Small intestine (tissue), 7 donors: ENCODE measurements around the gene DEUP1. TPM values are rescaled to one million over a fixed set of nuclear protein-coding genes. Genes with fewer than 3 reads are reported as not detected.
"Not testable (repeated sequence)": the region's sequence is repeated elsewhere in the genome, so short reads cannot be mapped to it uniquely, and the experiment has no call there.

Experiments used
- DNase-seq, 2 donors: peaks; one replicate each; pipeline versions ENCODE4 v3.0.0 to v3.0.0-alpha.2; 2013
- FAIRE-seq: peaks from 2 replicates; lab custom pipeline; 2012; peaks lifted over from hg19 to GRCh38; lab: Jason Lieb, UNC
- H3K27ac ChIP-seq, 3 donors: one replicate each; pipeline ENCODE4 v1.5.1; 2013; ENCODE audit warnings: low read length in 2 of 3, mild to moderate bottlenecking in 2 of 3, control low read depth in 1 of 3, inconsistent platforms in 1 of 3, low read depth in 1 of 3, moderate library complexity in 1 of 3
- H3K27me3 ChIP-seq, 3 donors: one replicate each; pipeline ENCODE4 v1.6.1; 2013; ENCODE audit warnings: low read length in 3 of 3, inconsistent platforms in 1 of 3; ENCODE audit not compliant: control insufficient read depth in 3 of 3, insufficient read depth in 3 of 3
- H3K36me3 ChIP-seq, 3 donors: one replicate each; pipeline ENCODE4 v1.6.1; 2013; ENCODE audit warnings: low read length in 3 of 3, inconsistent platforms in 1 of 3, low read depth in 1 of 3, mild to moderate bottlenecking in 1 of 3, moderate library complexity in 1 of 3; ENCODE audit not compliant: control insufficient read depth in 3 of 3, insufficient read depth in 2 of 3
- H3K4me1 ChIP-seq, 3 donors: one replicate each; pipeline ENCODE4 v1.6.1; 2013; ENCODE audit warnings: low read length in 2 of 3, inconsistent platforms in 1 of 3, low read depth in 1 of 3, mild to moderate bottlenecking in 1 of 3, moderate library complexity in 1 of 3; ENCODE audit not compliant: control insufficient read depth in 3 of 3, insufficient read depth in 2 of 3
- H3K4me3 ChIP-seq, 3 donors: one replicate each; pipeline ENCODE4 v1.5.1; 2013; ENCODE audit warnings: low read length in 3 of 3, control low read depth in 1 of 3, inconsistent platforms in 1 of 3, low read depth in 1 of 3, mild to moderate bottlenecking in 1 of 3, moderate library complexity in 1 of 3
- H3K9me3 ChIP-seq, 2 donors: one replicate each; pipeline ENCODE4 v1.6.1; 2013; ENCODE audit warnings: low read depth in 1 of 2, low read length in 1 of 2; ENCODE audit not compliant: control insufficient read depth in 2 of 2, insufficient read depth in 1 of 2
- WGBS, 3 donors: extraction: QIAGEN DNeasy Blood & Tissue Kit; methylation state at CpG; one replicate each; pipeline ENCODE4 v1.1.7; 2013; 5-methylcytosine and 5-hydroxymethylcytosine counted together
- polyA plus RNA-seq, 4 donors: library from polyadenylated mRNA; stranded (reverse) in 3 of 4; unstranded in 1 of 4; fragments of 200-250 nt in 3 of 4; fragments of 120-200 nt in 1 of 4; gene quantifications; one replicate each; pipeline versions ENCODE4 v1.2.1 to v1.2.3, GENCODE V29; 2013
- donor health status: healthy with polysubstance abuse.
- donor health status: control.
- donor health status: control.
- donor health status: Bipolar disorder and iron deficiency.
- donor health status: healthy.

Gene DEUP1
- polyA plus RNA-seq, 4 donors, result 0.03 to 0.68 TPM; not detected in 2

DNA sequence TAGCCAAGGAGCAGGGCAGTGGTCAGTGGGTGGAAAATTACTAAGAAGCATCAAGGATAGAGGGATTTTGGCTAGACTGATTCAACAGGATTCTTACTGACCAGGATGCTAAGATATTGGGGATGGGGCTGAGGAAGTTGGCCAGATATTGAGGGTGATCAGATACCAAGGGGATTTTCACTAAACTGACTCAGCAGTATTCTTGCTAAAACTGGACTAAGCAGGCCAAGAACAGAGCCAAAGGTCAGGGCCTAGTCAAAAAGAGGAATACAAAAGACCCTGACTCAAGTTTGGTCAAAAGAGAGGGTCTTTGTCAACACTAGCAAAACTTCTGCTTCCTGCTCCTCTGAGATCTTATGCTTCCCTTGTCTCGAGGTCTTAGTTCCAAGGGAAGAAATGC is 38.6 kb upstream of the DEUP1 start:
- 65 to 80% (median 79%) methylated on average over 1 of the region's 1 CpG for WGBS, 3 donors
- no peak overlapping the region for H3K27ac ChIP-seq
- H3K27me3 ChIP-seq, result peaks cover 0 to 2% (median 0%) of the 10 kb centered on the region in 3 donors
- H3K36me3 ChIP-seq, result no peaks in the 10 kb centered on the region
- no peaks in the 10 kb centered on the region for H3K9me3 ChIP-seq
- DNase-seq, result no peak
- H3K4me3 ChIP-seq, result no peak overlapping the region
- H3K4me1 ChIP-seq, result no peaks in the 10 kb centered on the region
- FAIRE-seq, result no peak

- no peaks in the 10 kb centered on the region for H3K4me1 ChIP-seq
- DNase-seq, result no peak
- no peaks in the 10 kb centered on the region for H3K27me3 ChIP-seq
- H3K27ac ChIP-seq, result no peak overlapping the region
- H3K4me3 ChIP-seq, result no peak overlapping the region
- WGBS, 3 donors, result 77 to 81% (median 79%) methylated on average over 4 of the region's 4 CpGs
- no peak for FAIRE-seq
- no peaks in the 10 kb centered on the region for H3K36me3 ChIP-seq
- H3K9me3 ChIP-seq, result no peaks in the 10 kb centered on the region
Measured at GRCh38 chr11:93295921-93296575, 34.5 kb upstream of the DEUP1 start.

GRCh38 chr11:93303689-93304088 is 26.9 kb upstream of the DEUP1 start:
- 77 to 91% (median 81%) methylated on average over 3 of the region's 3 CpGs for WGBS, 3 donors
- H3K4me3 ChIP-seq, result no peak overlapping the region
- no peaks in the 10 kb centered on the region for H3K36me3 ChIP-seq
- H3K9me3 ChIP-seq, result no peaks in the 10 kb centered on the region
- FAIRE-seq, result no peak
- DNase-seq, result no peak
- H3K4me1 ChIP-seq, result no peaks in the 10 kb centered on the region
- H3K27me3 ChIP-seq, result no peaks in the 10 kb centered on the region
- H3K27ac ChIP-seq, result no peak overlapping the region

- not testable (repeated sequence) for H3K4me1 ChIP-seq, H3K27me3 ChIP-seq, H3K27ac ChIP-seq, H3K36me3 ChIP-seq, H3K9me3 ChIP-seq, FAIRE-seq, H3K4me3 ChIP-seq, DNase-seq
- WGBS, 3 donors, result 89 to 93% (median 89%) methylated on average over 1 of the region's 1 CpG
Measured at GRCh38 chr11:93314399-93314798, 16.1 kb upstream of the DEUP1 start.

GRCh38 chr11:93319224-93319839 is 11.2 kb upstream of the DEUP1 start:
- DNase-seq (no peak), FAIRE-seq (no peak)
- 43 to 81% (median 44%) methylated on average over 2 of the region's 2 CpGs for WGBS, 3 donors
- H3K27ac ChIP-seq, result no peak overlapping the region
- H3K4me3 ChIP-seq, result no peak overlapping the region
- no peaks in the 10 kb centered on the region for H3K4me1 ChIP-seq
- H3K27me3 ChIP-seq, result no peaks in the 10 kb centered on the region
- H3K9me3 ChIP-seq, result peaks cover 0 to 1% of the 10 kb centered on the region in 2 donors
- H3K36me3 ChIP-seq, result no peaks in the 10 kb centered on the region

DNA sequence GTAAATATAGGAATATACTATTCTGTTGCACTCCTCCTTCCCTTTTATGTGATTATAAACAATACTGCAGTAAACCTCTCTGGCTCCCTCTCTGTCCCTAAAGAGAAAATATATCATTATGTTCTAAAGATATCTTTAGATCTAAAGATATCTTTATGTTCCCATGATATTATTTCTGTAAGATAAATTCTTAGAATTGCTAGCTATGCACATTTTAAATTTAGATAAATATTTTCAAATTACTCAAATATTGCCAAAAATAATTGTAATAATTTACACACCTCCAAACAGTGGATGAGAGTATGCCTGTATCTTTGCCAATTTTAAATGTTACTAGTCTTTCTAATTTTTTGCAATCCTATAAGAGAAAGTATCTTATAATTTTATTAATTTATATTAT is 10.3 kb upstream of the DEUP1 start:
- Histone ChIP-seq H3K9me3 (peaks cover 0 to 1% of the 10 kb centered on the region in 2 donors), H3K4me3 (no peak overlapping the region), H3K27me3 (no peaks in the 10 kb centered on the region), H3K27ac (no peak overlapping the region), H3K4me1 (no peaks in the 10 kb centered on the region), H3K36me3 (no peaks in the 10 kb centered on the region)
- DNase-seq, result no peak
- no peak for FAIRE-seq

DNA sequence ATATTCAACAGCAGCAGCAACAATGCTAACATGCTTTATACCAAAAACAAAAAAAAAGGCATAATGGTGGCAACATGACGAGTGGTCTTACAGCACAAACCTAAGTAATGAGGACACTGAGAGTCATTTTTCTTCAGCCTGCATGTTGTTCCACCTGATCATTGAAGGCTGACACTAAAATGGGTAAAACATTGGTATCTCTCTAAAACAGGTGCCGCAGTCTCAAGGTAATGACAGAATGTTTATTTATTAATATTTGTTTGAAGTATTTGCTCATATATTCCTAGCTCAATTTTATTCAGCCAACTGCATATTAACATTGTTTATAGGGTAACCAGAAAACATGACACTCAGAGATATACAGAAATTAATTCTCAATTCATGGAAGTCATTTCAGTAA is 8.3 kb upstream of the DEUP1 start:
- DNase-seq (no peak), FAIRE-seq (no peak)
- Histone ChIP-seq H3K9me3 (peaks cover 0 to 1% of the 10 kb centered on the region in 2 donors), H3K4me1 (no peaks in the 10 kb centered on the region), H3K4me3 (no peak overlapping the region), H3K36me3 (no peaks in the 10 kb centered on the region), H3K27ac (no peak overlapping the region), H3K27me3 (no peaks in the 10 kb centered on the region)
- WGBS, 3 donors, result 67 to 92% (median 88%) methylated on average over 2 of the region's 2 CpGs

- no peaks in the 10 kb centered on the region for H3K9me3 ChIP-seq
- H3K27ac ChIP-seq, result no peak overlapping the region
- no peaks in the 10 kb centered on the region for H3K27me3 ChIP-seq
- H3K4me3 ChIP-seq, result no peak overlapping the region
- 59 to 70% (median 62%) methylated on average over 1 of the region's 1 CpG for WGBS, 3 donors
- no peaks in the 10 kb centered on the region for H3K36me3 ChIP-seq
- DNase-seq (peak in 1 of 2 donors; percentile 11), FAIRE-seq (no peak)
- H3K4me1 ChIP-seq, result no peaks in the 10 kb centered on the region
Measured at GRCh38 chr11:93323747-93324146, 6.8 kb upstream of the DEUP1 start.
